GM23338 (cell line): ENCODE data around the gene COL4A3. TPM values are rescaled to one million over a fixed set of nuclear protein-coding genes. Genes with fewer than 3 reads are reported as not detected.

Experiments
- ATAC-seq: fragments of 200-7000 bp; cut with Tn5 transposase; 3 replicates; pipeline ENCODE4 v1.9.1; 2020
- DNase-seq: peaks from one replicate; pipeline ENCODE4 v3.0.0-alpha.2; 2015; ENCODE audit warnings: low spot score
- H2AFZ ChIP-seq: fragments of 200-600 bp; sonication (generic); 2 replicates; pipeline ENCODE4 v1.8.0; 2016; ENCODE audit warnings: antibody characterized with exemption, mild to moderate bottlenecking, moderate library complexity
- H3F3A ChIP-seq: fragments of 200-600 bp; sonication (generic); replicated peaks from 2 replicates; pipeline ENCODE4 v1.8.0; 2017; ENCODE audit warnings: antibody characterized with exemption, mixed run types, low read depth
- H3K27ac ChIP-seq: fragments of 200-600 bp; sonication (generic); 2 replicates; pipeline ENCODE4 v1.6.1; 2016; ENCODE audit warnings: low read depth
- H3K27me3 ChIP-seq: fragments of 200-600 bp; sonication (generic); 2 replicates; pipeline ENCODE4 v1.8.0; 2016; ENCODE audit warnings: mild to moderate bottlenecking, mixed run types, moderate library complexity; ENCODE audit not compliant: insufficient read depth
- H3K36me3 ChIP-seq: fragments of 200-600 bp; sonication (generic); 2 replicates; pipeline ENCODE4 v1.8.0; 2016; ENCODE audit warnings: mild to moderate bottlenecking; ENCODE audit not compliant: insufficient read depth
- H3K4me1 ChIP-seq: fragments of 200-600 bp; sonication (generic); 2 replicates; pipeline ENCODE4 v1.8.0; 2016; ENCODE audit warnings: mild to moderate bottlenecking, moderate library complexity; ENCODE audit not compliant: insufficient read depth
- H3K4me2 ChIP-seq: fragments of 200-600 bp; sonication (generic); 2 replicates; pipeline ENCODE4 v1.7.1; 2017; ENCODE audit warnings: mixed run types
- H3K4me3 ChIP-seq: fragments of 200-600 bp; sonication (generic); 2 replicates; pipeline ENCODE4 v1.6.1; 2016; ENCODE audit warnings: mixed run types
- H3K79me2 ChIP-seq: fragments of 200-600 bp; sonication (generic); replicated peaks from 2 replicates; pipeline ENCODE4 v1.8.0; 2017; ENCODE audit warnings: mild to moderate bottlenecking; ENCODE audit not compliant: insufficient read depth
- H3K9me2 ChIP-seq: fragments of 200-600 bp; sonication (generic); 2 replicates; pipeline ENCODE4 v1.8.0; 2017; ENCODE audit not compliant: insufficient read depth
- H4K20me1 ChIP-seq: fragments of 200-600 bp; sonication (generic); replicated peaks from 2 replicates; pipeline ENCODE4 v1.8.0; 2017; ENCODE audit warnings: mild to moderate bottlenecking; ENCODE audit not compliant: insufficient read depth
- H3K27ac Mint-ChIP-seq: 2 replicates; pipeline ENCODE4 v1.8.0; 2020; ENCODE audit warnings: inconsistent platforms, mild to moderate bottlenecking, moderate library complexity, mixed read lengths
- H3K27me3 Mint-ChIP-seq: 3 replicates; pipeline ENCODE4 v1.8.0; 2022; ENCODE audit warnings: low read depth, mild to moderate bottlenecking, moderate library complexity, mixed read lengths, inconsistent platforms; ENCODE audit not compliant: insufficient read depth, poor library complexity
- H3K36me3 Mint-ChIP-seq: 3 replicates; pipeline ENCODE4 v1.8.0; 2021; ENCODE audit warnings: low read depth, mild to moderate bottlenecking, inconsistent platforms, moderate library complexity, mixed read lengths
- H3K4me1 Mint-ChIP-seq: 3 replicates; pipeline ENCODE4 v1.8.0; 2020; ENCODE audit warnings: mild to moderate bottlenecking, inconsistent platforms, mixed read lengths
- H3K4me3 Mint-ChIP-seq: 3 replicates; pipeline ENCODE4 v1.8.0; 2021; ENCODE audit warnings: moderate library complexity, mild to moderate bottlenecking, inconsistent platforms, mixed read lengths
- H3K9me3 Mint-ChIP-seq: 3 replicates; pipeline ENCODE4 v1.8.0; 2020; ENCODE audit warnings: moderate library complexity, mild to moderate bottlenecking, inconsistent platforms, mixed read lengths
- CREB1 ChIP-seq: fragments of 250-450 bp; sonication (Bioruptor Pico); IDR thresholded peaks from 2 replicates; pipeline ENCODE4 v1.5.0; 2020; ENCODE audit warnings: low read depth, mild to moderate bottlenecking, moderate library complexity
- EZH2 ChIP-seq: fragments of 200-600 bp; sonication (generic); IDR thresholded peaks from one replicate; pipeline ENCODE4 v1.8.0; 2017; ENCODE audit warnings: antibody characterized with exemption, mild to moderate bottlenecking, low read depth; ENCODE audit not compliant: unreplicated experiment
- EZH2phosphoT487 ChIP-seq: fragments of 200-600 bp; sonication (generic); IDR thresholded peaks from one replicate; pipeline ENCODE4 v1.8.1; 2018; ENCODE audit warnings: antibody characterized with exemption; ENCODE audit not compliant: unreplicated experiment
- JUNB ChIP-seq: IDR thresholded peaks from one replicate; pipeline ENCODE4 v1.6.1; 2016; ENCODE audit warnings: antibody characterized with exemption; ENCODE audit not compliant: unreplicated experiment
- NANOG ChIP-seq: IDR thresholded peaks from 2 replicates; pipeline ENCODE4 v1.6.1; 2016; ENCODE audit warnings: antibody characterized with exemption, borderline replicate concordance
- POLR2AphosphoS5 ChIP-seq: IDR thresholded peaks from 2 replicates; pipeline ENCODE4 v1.6.1; 2016; ENCODE audit warnings: antibody characterized with exemption, low read depth
- REST ChIP-seq: IDR thresholded peaks from one replicate; pipeline ENCODE4 v1.6.1; 2018; ENCODE audit warnings: antibody characterized with exemption; ENCODE audit not compliant: unreplicated experiment
- STAT1 ChIP-seq: IDR thresholded peaks from one replicate; pipeline ENCODE4 v1.6.1; 2016; ENCODE audit warnings: antibody characterized with exemption; ENCODE audit not compliant: unreplicated experiment
- ZNF114 ChIP-seq: fragments of 250-450 bp; sonication (Bioruptor Pico); IDR thresholded peaks from 2 replicates; pipeline ENCODE4 v1.5.0; 2020; ENCODE audit warnings: mild to moderate bottlenecking, moderate library complexity
- ZNF331 ChIP-seq: fragments of 250-450 bp; sonication (Bioruptor Pico); IDR thresholded peaks from 2 replicates; pipeline ENCODE4 v1.5.0; 2020; ENCODE audit warnings: low read depth, mild to moderate bottlenecking, moderate library complexity
- ZNF462 ChIP-seq: fragments of 250-450 bp; sonication (Bioruptor Pico); IDR thresholded peaks from 2 replicates; pipeline ENCODE4 v1.5.0; 2020; ENCODE audit warnings: mild to moderate bottlenecking, moderate library complexity
- polyA plus RNA-seq: library from polyadenylated mRNA; unstranded; fragments of >200 nt; fragmentation: Nextera tagmentation; extraction: Ambion mirVana; gene quantifications from 2 replicates; pipeline ENCODE4 v1.2.1, GENCODE V29; 2016
- total RNA-seq: library from RNA; depleted of rRNA; stranded (reverse); fragments of >200 nt; shearing (Covaris generic); gene quantifications from 2 replicates; pipeline ENCODE4 v1.2.3, GENCODE V29; 2014
- TF ChIP-seq, protein P1 (sequence below), 2 experiments: fragments of 200-600 bp in 1 of 2; sonication (generic) in 1 of 2; conservative IDR thresholded peaks; 2 replicates each; pipeline versions ENCODE4 v1.5.1 to v1.6.1; 2016 to 2017; ENCODE audit warnings: antibody characterized with exemption in 2 of 2, low read depth in 2 of 2, mild to moderate bottlenecking in 2 of 2, moderate library complexity in 1 of 2

The COL4A3 gene
- total and polyA plus RNA-seq, 2 experiments from 2014 or later, result 1.1 to 3.5 TPM

DNA sequence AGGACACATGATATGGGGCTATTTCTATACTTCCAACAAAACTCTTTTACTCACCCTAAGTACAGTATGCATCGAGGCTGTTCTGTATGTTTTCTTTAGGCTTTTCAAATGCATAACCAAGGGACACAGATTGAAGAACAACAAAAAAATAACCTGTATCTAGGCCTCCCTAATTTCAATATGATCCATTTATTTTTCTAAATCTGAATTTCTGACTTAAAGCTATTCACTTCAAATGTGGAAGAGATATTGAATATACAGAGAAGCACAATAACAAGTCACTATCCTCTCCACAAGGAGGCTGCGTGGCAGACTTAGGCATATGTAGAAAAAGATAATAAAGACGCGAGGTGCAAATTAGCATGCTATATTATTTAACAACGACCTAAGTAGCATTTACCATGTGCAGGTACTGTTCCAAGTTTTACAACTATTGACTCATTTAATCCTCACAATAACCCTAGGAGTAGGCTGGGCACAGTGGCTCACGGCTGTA is 121.4 kb downstream of the COL4A3 start:
- DNase-seq (no peak), ATAC-seq (no peak)
- H3K4me2 ChIP-seq, result no peak overlapping the region
- Mint-ChIP-seq H3K4me1 (no peaks in the 10 kb centered on the region; the same call in 2 of the 3 replicates), H3K9me3 (no peaks in the 10 kb centered on the region), H3K4me3 (no peak overlapping the region), H3K27me3 (peaks cover 3% of the 10 kb centered on the region), H3K27ac (no peak overlapping the region), H3K36me3 (no peaks in the 10 kb centered on the region)
- H3K27ac ChIP-seq, result no peak overlapping the region
- H3K79me2 ChIP-seq, result no peaks in the 10 kb centered on the region
- H3K9me2 ChIP-seq, result no peaks in the 10 kb centered on the region
- H4K20me1 ChIP-seq, result no peaks in the 10 kb centered on the region
- no peaks in the 10 kb centered on the region for H3F3A ChIP-seq
- H3K4me1 ChIP-seq, result no peaks in the 10 kb centered on the region
- H3K36me3 ChIP-seq, result no peaks in the 10 kb centered on the region
- H2AFZ ChIP-seq, result no peak overlapping the region
- TF ChIP-seq NANOG, result no peak
- no peak for TF ChIP-seq EZH2
- TF ChIP-seq ZNF331 (CRISPR knock-in tag), result no peak
- TF ChIP-seq, protein P1, sequence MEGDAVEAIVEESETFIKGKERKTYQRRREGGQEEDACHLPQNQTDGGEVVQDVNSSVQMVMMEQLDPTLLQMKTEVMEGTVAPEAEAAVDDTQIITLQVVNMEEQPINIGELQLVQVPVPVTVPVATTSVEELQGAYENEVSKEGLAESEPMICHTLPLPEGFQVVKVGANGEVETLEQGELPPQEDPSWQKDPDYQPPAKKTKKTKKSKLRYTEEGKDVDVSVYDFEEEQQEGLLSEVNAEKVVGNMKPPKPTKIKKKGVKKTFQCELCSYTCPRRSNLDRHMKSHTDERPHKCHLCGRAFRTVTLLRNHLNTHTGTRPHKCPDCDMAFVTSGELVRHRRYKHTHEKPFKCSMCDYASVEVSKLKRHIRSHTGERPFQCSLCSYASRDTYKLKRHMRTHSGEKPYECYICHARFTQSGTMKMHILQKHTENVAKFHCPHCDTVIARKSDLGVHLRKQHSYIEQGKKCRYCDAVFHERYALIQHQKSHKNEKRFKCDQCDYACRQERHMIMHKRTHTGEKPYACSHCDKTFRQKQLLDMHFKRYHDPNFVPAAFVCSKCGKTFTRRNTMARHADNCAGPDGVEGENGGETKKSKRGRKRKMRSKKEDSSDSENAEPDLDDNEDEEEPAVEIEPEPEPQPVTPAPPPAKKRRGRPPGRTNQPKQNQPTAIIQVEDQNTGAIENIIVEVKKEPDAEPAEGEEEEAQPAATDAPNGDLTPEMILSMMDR (conservative IDR thresholded peaks at IDR 0.05; ENCODE audit: low read depth in 2 of 2), result no peak
- TF ChIP-seq ZNF462, result no peak
- no peak for TF ChIP-seq CREB1 (CRISPR knock-in tag)
- no peak for TF ChIP-seq POLR2AphosphoS5
- TF ChIP-seq STAT1, result no peak
- TF ChIP-seq ZNF114 (CRISPR knock-in tag), result no peak
- no peak for TF ChIP-seq JUNB
- TF ChIP-seq REST, result no peak
- no peak for TF ChIP-seq EZH2phosphoT487
- no peaks in the 10 kb centered on the region for H3K27me3 ChIP-seq
- H3K4me3 ChIP-seq, result no peak overlapping the region
